HepG2 (cell line): Measurements from ENCODE around the gene NEMF. TPM values are rescaled to one million over a fixed set of nuclear protein-coding genes. Genes with fewer than 3 reads are reported as not detected.

Experiments used
- FOXA1 ChIP-seq, 2 experiments: fragments of 450-650 bp in 1 of 2; sonication (generic) in 1 of 2; formaldehyde crosslinking in 1 of 2; IDR thresholded peaks; 2 replicates each; pipeline versions ENCODE4 v1.4.0 to v1.6.1; 2016 to 2020; ENCODE audit warnings: missing genetic modification reagents in 1 of 2
- MTA3 ChIP-seq: sonication (generic); formaldehyde crosslinking; IDR thresholded peaks from 2 replicates; pipeline ENCODE4 v1.4.0; 2020; ENCODE audit warnings: missing genetic modification reagents
- PRPF4 ChIP-seq: fragments of 200-400 bp; formaldehyde crosslinking; IDR thresholded peaks from 2 replicates; pipeline ENCODE4 v1.6.1; 2016; ENCODE audit warnings: low read length, low read depth; ENCODE audit not compliant: poor library complexity, severe bottlenecking
- SETDB1 ChIP-seq: sonication (generic); formaldehyde crosslinking; IDR thresholded peaks from 2 replicates; pipeline ENCODE4 v1.5.1; 2020; ENCODE audit warnings: missing genetic modification reagents, mild to moderate bottlenecking, borderline replicate concordance
- TCF7 ChIP-seq: sonication (generic); IDR thresholded peaks from 2 replicates; pipeline ENCODE4 v1.6.1; 2016; ENCODE audit warnings: antibody characterized with exemption, low read depth
- THAP11 ChIP-seq: IDR thresholded peaks from 2 replicates; pipeline ENCODE4 v1.6.1; 2016; ENCODE audit warnings: missing biosample characterization, missing genetic modification reagents
- YEATS2 ChIP-seq: sonication (generic); formaldehyde crosslinking; IDR thresholded peaks from 2 replicates; pipeline ENCODE4 v1.4.0; 2020; ENCODE audit warnings: missing genetic modification reagents, borderline replicate concordance
- ZNF101 ChIP-seq: sonication (generic); formaldehyde crosslinking; IDR thresholded peaks from 2 replicates; pipeline ENCODE4 v1.4.0; 2020; ENCODE audit warnings: mild to moderate bottlenecking, low read depth, missing genetic modification reagents, borderline replicate concordance
- ZNF121 ChIP-seq: sonication (generic); formaldehyde crosslinking; IDR thresholded peaks from 2 replicates; pipeline ENCODE4 v1.5.0; 2020; ENCODE audit warnings: mild to moderate bottlenecking, missing genetic modification reagents
- ZNF34 ChIP-seq: sonication (generic); formaldehyde crosslinking; IDR thresholded peaks from 2 replicates; pipeline ENCODE4 v1.4.0; 2020; ENCODE audit warnings: mild to moderate bottlenecking, missing genetic modification reagents, borderline replicate concordance
- ZNF660 ChIP-seq: sonication (generic); formaldehyde crosslinking; IDR thresholded peaks from 2 replicates; pipeline ENCODE4 v1.5.1; 2020; ENCODE audit warnings: mild to moderate bottlenecking, low read depth, missing genetic modification reagents, borderline replicate concordance
- polyA plus RNA-seq, 8 experiments: library from polyadenylated mRNA; depleted of rRNA in 3 of 8; stranded (reverse) in 7 of 8; unstranded in 1 of 8; fragments of >200 nt; fragmentation: Illumina TruSeq in 4 of 8; extraction: Trizol in 4 of 8; gene quantifications; 2 replicates each; pipeline versions ENCODE4 v1.2.1 to v1.2.3, GENCODE V29; 2011 to 2016; ENCODE audit warnings: low read depth in 4 of 8, missing spikeins in 1 of 8, mixed read lengths in 1 of 8; ENCODE audit not compliant: insufficient read depth in 1 of 8
- total RNA-seq, 5 experiments: library from RNA; depleted of rRNA; stranded (reverse); fragments of >200 nt; fragmentation: Illumina TruSeq; extraction: Trizol; gene quantifications; 2 replicates each; pipeline ENCODE4 v1.2.3, GENCODE V29; 2016; ENCODE audit warnings: low read depth in 1 of 5
- TF ChIP-seq, protein P1 (sequence below): sonication (generic); formaldehyde crosslinking; IDR thresholded peaks from 2 replicates; pipeline ENCODE4 v1.4.0; 2020; ENCODE audit warnings: mild to moderate bottlenecking, missing genetic modification reagents
- TF ChIP-seq, protein P2 (sequence below): IDR thresholded peaks from 2 replicates; pipeline ENCODE4 v1.6.1; 2016; ENCODE audit warnings: low read depth, borderline replicate concordance
- TF ChIP-seq, protein P3 (sequence below): IDR thresholded peaks from 2 replicates; pipeline ENCODE4 v1.4.0; 2020; ENCODE audit warnings: mild to moderate bottlenecking, missing genetic modification reagents
- TF ChIP-seq, protein P4 (sequence below): sonication (generic); formaldehyde crosslinking; IDR thresholded peaks from 2 replicates; pipeline ENCODE4 v1.4.0; 2020; ENCODE audit warnings: missing genetic modification reagents, borderline replicate concordance
- TF ChIP-seq, protein P5 (sequence below): sonication (generic); formaldehyde crosslinking; IDR thresholded peaks from 2 replicates; pipeline ENCODE4 v1.5.0; 2020; ENCODE audit warnings: missing genetic modification reagents, mild to moderate bottlenecking, borderline replicate concordance

The NEMF gene
- total and polyA plus RNA-seq, 2 of the 13 experiments (the other 11 are each of a cell fraction or from before 2014, with no cell fraction given), result 21.3 to 57.9 TPM

DNA sequence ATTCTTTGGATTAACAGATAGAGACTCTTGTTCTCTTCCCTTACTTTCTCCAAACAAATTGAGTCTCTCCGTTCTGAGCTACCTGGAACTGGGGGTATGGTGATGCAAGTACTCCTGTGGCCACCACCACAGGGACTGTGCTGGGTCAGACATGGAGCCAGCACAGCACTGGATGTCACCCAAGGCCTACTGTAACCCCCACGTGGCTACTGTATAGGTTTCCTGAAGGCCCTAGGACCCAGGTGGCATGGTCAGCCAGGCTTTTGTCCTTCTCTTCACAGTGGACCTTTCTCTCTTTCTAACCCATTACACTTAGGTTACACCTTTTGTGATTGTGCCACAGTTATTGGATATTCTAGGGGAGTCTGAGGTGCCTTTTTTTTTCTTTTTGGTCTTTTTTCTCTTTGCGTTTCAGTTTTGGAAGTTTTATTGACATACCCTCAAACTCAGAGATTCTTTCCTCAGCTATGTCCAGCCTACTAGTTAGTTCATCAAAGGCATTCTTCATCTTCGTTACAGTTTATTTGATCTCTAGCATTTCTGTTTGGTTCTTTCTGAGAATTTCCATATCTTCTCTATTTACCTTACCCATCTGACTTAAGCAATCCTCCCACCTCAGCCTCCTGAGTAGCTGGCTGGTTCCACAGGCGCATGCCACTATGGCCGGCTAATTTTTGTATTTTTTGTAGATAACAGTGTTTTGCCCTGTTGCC lies 90.6 kb downstream of the NEMF start (continued):
- TF ChIP-seq, protein P1, sequence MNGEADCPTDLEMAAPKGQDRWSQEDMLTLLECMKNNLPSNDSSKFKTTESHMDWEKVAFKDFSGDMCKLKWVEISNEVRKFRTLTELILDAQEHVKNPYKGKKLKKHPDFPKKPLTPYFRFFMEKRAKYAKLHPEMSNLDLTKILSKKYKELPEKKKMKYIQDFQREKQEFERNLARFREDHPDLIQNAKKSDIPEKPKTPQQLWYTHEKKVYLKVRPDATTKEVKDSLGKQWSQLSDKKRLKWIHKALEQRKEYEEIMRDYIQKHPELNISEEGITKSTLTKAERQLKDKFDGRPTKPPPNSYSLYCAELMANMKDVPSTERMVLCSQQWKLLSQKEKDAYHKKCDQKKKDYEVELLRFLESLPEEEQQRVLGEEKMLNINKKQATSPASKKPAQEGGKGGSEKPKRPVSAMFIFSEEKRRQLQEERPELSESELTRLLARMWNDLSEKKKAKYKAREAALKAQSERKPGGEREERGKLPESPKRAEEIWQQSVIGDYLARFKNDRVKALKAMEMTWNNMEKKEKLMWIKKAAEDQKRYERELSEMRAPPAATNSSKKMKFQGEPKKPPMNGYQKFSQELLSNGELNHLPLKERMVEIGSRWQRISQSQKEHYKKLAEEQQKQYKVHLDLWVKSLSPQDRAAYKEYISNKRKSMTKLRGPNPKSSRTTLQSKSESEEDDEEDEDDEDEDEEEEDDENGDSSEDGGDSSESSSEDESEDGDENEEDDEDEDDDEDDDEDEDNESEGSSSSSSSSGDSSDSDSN (CRISPR knock-in tag), result no peak
- no peak for TF ChIP-seq SETDB1 (CRISPR knock-in tag)
- TF ChIP-seq, protein P2, sequence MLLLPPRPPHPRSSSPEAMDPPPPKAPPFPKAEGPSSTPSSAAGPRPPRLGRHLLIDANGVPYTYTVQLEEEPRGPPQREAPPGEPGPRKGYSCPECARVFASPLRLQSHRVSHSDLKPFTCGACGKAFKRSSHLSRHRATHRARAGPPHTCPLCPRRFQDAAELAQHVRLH (CRISPR knock-in tag), result no peak
- no peak for TF ChIP-seq FOXA1 (IDR thresholded peaks at IDR 0.05)
- TF ChIP-seq FOXA1 (CRISPR knock-in tag; IDR thresholded peaks at IDR 0.05), result peak; percentile 69
- no peak for TF ChIP-seq ZNF660
- TF ChIP-seq ZNF121 (CRISPR knock-in tag), result no peak
- TF ChIP-seq MTA3 (CRISPR knock-in tag), result no peak
- TF ChIP-seq, protein P3, sequence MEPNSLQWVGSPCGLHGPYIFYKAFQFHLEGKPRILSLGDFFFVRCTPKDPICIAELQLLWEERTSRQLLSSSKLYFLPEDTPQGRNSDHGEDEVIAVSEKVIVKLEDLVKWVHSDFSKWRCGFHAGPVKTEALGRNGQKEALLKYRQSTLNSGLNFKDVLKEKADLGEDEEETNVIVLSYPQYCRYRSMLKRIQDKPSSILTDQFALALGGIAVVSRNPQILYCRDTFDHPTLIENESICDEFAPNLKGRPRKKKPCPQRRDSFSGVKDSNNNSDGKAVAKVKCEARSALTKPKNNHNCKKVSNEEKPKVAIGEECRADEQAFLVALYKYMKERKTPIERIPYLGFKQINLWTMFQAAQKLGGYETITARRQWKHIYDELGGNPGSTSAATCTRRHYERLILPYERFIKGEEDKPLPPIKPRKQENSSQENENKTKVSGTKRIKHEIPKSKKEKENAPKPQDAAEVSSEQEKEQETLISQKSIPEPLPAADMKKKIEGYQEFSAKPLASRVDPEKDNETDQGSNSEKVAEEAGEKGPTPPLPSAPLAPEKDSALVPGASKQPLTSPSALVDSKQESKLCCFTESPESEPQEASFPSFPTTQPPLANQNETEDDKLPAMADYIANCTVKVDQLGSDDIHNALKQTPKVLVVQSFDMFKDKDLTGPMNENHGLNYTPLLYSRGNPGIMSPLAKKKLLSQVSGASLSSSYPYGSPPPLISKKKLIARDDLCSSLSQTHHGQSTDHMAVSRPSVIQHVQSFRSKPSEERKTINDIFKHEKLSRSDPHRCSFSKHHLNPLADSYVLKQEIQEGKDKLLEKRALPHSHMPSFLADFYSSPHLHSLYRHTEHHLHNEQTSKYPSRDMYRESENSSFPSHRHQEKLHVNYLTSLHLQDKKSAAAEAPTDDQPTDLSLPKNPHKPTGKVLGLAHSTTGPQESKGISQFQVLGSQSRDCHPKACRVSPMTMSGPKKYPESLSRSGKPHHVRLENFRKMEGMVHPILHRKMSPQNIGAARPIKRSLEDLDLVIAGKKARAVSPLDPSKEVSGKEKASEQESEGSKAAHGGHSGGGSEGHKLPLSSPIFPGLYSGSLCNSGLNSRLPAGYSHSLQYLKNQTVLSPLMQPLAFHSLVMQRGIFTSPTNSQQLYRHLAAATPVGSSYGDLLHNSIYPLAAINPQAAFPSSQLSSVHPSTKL (CRISPR knock-in tag), result peak; percentile 50
- no peak for TF ChIP-seq ZNF34 (CRISPR knock-in tag)
- TF ChIP-seq, protein P4, sequence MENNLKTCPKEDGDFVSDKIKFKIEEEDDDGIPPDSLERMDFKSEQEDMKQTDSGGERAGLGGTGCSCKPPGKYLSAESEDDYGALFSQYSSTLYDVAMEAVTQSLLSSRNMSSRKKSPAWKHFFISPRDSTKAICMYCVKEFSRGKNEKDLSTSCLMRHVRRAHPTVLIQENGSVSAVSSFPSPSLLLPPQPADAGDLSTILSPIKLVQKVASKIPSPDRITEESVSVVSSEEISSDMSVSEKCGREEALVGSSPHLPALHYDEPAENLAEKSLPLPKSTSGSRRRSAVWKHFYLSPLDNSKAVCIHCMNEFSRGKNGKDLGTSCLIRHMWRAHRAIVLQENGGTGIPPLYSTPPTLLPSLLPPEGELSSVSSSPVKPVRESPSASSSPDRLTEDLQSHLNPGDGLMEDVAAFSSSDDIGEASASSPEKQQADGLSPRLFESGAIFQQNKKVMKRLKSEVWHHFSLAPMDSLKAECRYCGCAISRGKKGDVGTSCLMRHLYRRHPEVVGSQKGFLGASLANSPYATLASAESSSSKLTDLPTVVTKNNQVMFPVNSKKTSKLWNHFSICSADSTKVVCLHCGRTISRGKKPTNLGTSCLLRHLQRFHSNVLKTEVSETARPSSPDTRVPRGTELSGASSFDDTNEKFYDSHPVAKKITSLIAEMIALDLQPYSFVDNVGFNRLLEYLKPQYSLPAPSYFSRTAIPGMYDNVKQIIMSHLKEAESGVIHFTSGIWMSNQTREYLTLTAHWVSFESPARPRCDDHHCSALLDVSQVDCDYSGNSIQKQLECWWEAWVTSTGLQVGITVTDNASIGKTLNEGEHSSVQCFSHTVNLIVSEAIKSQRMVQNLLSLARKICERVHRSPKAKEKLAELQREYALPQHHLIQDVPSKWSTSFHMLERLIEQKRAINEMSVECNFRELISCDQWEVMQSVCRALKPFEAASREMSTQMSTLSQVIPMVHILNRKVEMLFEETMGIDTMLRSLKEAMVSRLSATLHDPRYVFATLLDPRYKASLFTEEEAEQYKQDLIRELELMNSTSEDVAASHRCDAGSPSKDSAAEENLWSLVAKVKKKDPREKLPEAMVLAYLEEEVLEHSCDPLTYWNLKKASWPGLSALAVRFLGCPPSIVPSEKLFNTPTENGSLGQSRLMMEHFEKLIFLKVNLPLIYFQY (CRISPR knock-in tag), result no peak
- TF ChIP-seq, protein P5, sequence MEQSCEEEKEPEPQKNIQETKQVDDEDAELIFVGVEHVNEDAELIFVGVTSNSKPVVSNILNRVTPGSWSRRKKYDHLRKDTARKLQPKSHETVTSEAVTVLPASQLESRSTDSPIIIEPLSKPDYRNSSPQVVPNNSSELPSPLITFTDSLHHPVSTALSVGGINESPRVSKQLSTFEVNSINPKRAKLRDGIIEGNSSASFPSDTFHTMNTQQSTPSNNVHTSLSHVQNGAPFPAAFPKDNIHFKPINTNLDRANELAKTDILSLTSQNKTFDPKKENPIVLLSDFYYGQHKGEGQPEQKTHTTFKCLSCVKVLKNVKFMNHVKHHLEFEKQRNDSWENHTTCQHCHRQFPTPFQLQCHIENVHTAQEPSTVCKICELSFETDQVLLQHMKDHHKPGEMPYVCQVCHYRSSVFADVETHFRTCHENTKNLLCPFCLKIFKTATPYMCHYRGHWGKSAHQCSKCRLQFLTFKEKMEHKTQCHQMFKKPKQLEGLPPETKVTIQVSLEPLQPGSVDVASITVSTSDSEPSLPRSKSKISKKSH (CRISPR knock-in tag), result no peak
- TF ChIP-seq TCF7, result peak; percentile 54
- TF ChIP-seq ZNF101 (CRISPR knock-in tag), result no peak
- TF ChIP-seq THAP11 (CRISPR knock-in tag), result no peak
- TF ChIP-seq PRPF4, result no peak
- no peak for TF ChIP-seq YEATS2 (CRISPR knock-in tag)
